Naive thymus-derived CD4-positive, alpha-beta T cell (primary cell): ENCODE results near the gene TMEM17. TPM values are rescaled to one million over a fixed set of nuclear protein-coding genes. Genes with fewer than 3 reads are reported as not detected.
A peak's percentile ranks its signal among the peaks of the same experiment; 100 is the strongest.

Experiments used
- ATAC-seq: fragments of 150-1000 bp; cut with Tn5 transposase; 2 replicates; pipeline ENCODE4 v1.10.0; 2021; ENCODE audit warnings: mild to moderate bottlenecking, moderate library complexity
- CTCF ChIA-PET: fragments of 350-600 bp; sonication (Branson Sonifier 250); formaldehyde crosslinking; loops from one replicate; lab custom pipeline; 2021; ENCODE audit warnings: antibody characterized with exemption; lab: Charles Lee
- POLR2A ChIA-PET: fragments of 350-600 bp; sonication (Branson Sonifier 250); formaldehyde crosslinking; loops from one replicate; lab custom pipeline; 2021; ENCODE audit warnings: antibody characterized with exemption, inconsistent platforms; lab: Charles Lee
- DNase-seq, 9 donors: peaks; one replicate each; pipeline versions ENCODE4 v3.0.0 to v3.0.0-alpha.2; 2020 to 2022; ENCODE audit warnings: mixed read lengths in 1 of 9
- H3K27ac ChIP-seq: one replicate; pipeline ENCODE4 v1.7.0; 2013; ENCODE audit warnings: mild to moderate bottlenecking, low read depth, low read length, moderate library complexity
- H3K27me3 ChIP-seq, 2 donors: one replicate each; pipeline ENCODE4 v1.7.0; 2013; ENCODE audit warnings: low read length in 2 of 2, mild to moderate bottlenecking in 2 of 2, moderate library complexity in 2 of 2; ENCODE audit not compliant: control insufficient read depth in 2 of 2, insufficient read depth in 2 of 2
- H3K36me3 ChIP-seq, 3 experiments: 1 replicate in 2 of 3; 2 replicates in 1 of 3; pipeline ENCODE4 v1.7.0; 2013; ENCODE audit warnings: low read length in 3 of 3, mild to moderate bottlenecking in 3 of 3, moderate library complexity in 1 of 3; ENCODE audit not compliant: insufficient read depth in 3 of 3, control insufficient read depth in 2 of 3
- H3K4me1 ChIP-seq, 2 donors: one replicate each; pipeline ENCODE4 v1.7.0; 2013; ENCODE audit warnings: low read length in 2 of 2, mild to moderate bottlenecking in 2 of 2, moderate library complexity in 1 of 2; ENCODE audit not compliant: control insufficient read depth in 2 of 2, insufficient read depth in 2 of 2
- H3K4me3 ChIP-seq: 2 replicates; pipeline ENCODE4 v1.7.0; 2013; ENCODE audit warnings: mild to moderate bottlenecking, low read length
- H3K9me3 ChIP-seq, 3 experiments: 1 replicate in 2 of 3; 2 replicates in 1 of 3; pipeline ENCODE4 v1.7.0; 2013; ENCODE audit warnings: low read length in 3 of 3; ENCODE audit not compliant: control insufficient read depth in 2 of 3
- H3K27ac Mint-ChIP-seq, 9 donors: one replicate each; pipeline ENCODE4 v1.8.0; 2020 to 2022; ENCODE audit warnings: mixed read lengths in 9 of 9, mild to moderate bottlenecking in 8 of 9, moderate library complexity in 5 of 9, inconsistent platforms in 2 of 9
- H3K27me3 Mint-ChIP-seq, 5 donors: one replicate each; pipeline ENCODE4 v1.8.0; 2021 to 2022; ENCODE audit warnings: mixed read lengths in 5 of 5, mild to moderate bottlenecking in 1 of 5
- H3K36me3 Mint-ChIP-seq, 5 donors: one replicate each; pipeline ENCODE4 v1.8.0; 2020 to 2022; ENCODE audit warnings: mixed read lengths in 5 of 5, mild to moderate bottlenecking in 3 of 5, inconsistent platforms in 1 of 5
- H3K4me1 Mint-ChIP-seq, 7 donors: one replicate each; pipeline ENCODE4 v1.8.0; 2020 to 2022; ENCODE audit warnings: mixed read lengths in 7 of 7, mild to moderate bottlenecking in 3 of 7, inconsistent platforms in 1 of 7
- H3K4me3 Mint-ChIP-seq, 10 donors: one replicate each; pipeline ENCODE4 v1.8.0; 2020 to 2022; ENCODE audit warnings: mild to moderate bottlenecking in 10 of 10, mixed read lengths in 10 of 10, moderate library complexity in 6 of 10, inconsistent platforms in 2 of 10
- H3K9me3 Mint-ChIP-seq, 11 donors: one replicate each; pipeline ENCODE4 v1.8.0; 2020 to 2022; ENCODE audit warnings: mixed read lengths in 11 of 11, mild to moderate bottlenecking in 4 of 11, inconsistent platforms in 1 of 11, moderate library complexity in 1 of 11
- intact Hi-C, 2 donors: fragments of 100-400 bp; cut with micrococcal nuclease; formaldehyde crosslinking; loops; one replicate each; pipeline ENCODE4 v1.15.1; 2023
- polyA plus RNA-seq, 2 donors: library from polyadenylated mRNA; unstranded; fragments of 300-500 nt; fragmentation: Illumina TruSeq; gene quantifications; one replicate each; pipeline ENCODE4 v1.2.3, GENCODE V29; 2021
- total RNA-seq, 6 experiments: library from RNA in 5 of 6; stranded (reverse) in 5 of 6; gene quantifications; 1 replicate in 5 of 6; 2 replicates in 1 of 6; pipeline ENCODE4 v1.2.3 and lab custom pipeline; 2021 to 2026

Gene TMEM17
- total and polyA plus RNA-seq, 7 experiments from 2014 or later: 0.15 TPM; not detected in 5

DNA sequence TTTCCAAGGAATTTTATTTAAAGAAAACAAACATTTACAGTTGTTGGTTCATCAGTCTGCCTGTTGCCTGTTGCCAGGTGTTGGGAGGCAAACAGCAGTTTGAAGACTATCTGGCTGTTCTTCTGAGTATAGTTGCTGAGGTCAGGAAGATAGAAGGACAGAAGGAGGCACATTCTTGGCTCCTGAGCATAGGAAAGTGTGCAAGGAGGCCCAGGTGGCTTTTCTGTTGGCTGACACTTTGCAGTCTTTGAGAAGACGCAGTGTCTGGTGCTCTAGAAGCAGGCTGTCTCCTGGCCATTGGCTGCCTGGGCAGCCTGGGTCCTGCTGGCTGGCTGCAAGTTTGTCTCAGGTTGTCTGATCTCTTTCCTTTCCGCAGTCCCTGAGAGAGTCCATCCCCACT, 36.4 kb downstream of the TMEM17 start:
- CTCF ChIA-PET: interaction anchor here (1.2 kb wide), 1 partner anchor 9 kb away, joined by 5 read pairs; no protein-coding TSS in a partner anchor
- H3K4me3 ChIP-seq: no peak overlapping the region
- ATAC-seq (no peak), DNase-seq (no peak)
- intact Hi-C loops: no loop called here
- H3K27me3 ChIP-seq: no peaks in the 10 kb centered on the region
- Mint-ChIP-seq H3K27ac (no peak overlapping the region), H3K36me3 (no peaks in the 10 kb centered on the region), H3K4me3 (no peak overlapping the region), H3K27me3 (peaks cover 0 to 10% (median 4%) of the 10 kb centered on the region in 5 donors), H3K9me3 (no peaks in the 10 kb centered on the region), H3K4me1 (peaks cover 0 to under 1% (median 0%) of the 10 kb centered on the region in 7 donors)
- no peaks in the 10 kb centered on the region for H3K36me3 ChIP-seq
- H3K27ac ChIP-seq: no peak overlapping the region
- no peaks in the 10 kb centered on the region for H3K9me3 ChIP-seq
- POLR2A ChIA-PET: no interaction called here
- H3K4me1 ChIP-seq: peaks cover 0 to 2% of the 10 kb centered on the region in 2 donors

DNA sequence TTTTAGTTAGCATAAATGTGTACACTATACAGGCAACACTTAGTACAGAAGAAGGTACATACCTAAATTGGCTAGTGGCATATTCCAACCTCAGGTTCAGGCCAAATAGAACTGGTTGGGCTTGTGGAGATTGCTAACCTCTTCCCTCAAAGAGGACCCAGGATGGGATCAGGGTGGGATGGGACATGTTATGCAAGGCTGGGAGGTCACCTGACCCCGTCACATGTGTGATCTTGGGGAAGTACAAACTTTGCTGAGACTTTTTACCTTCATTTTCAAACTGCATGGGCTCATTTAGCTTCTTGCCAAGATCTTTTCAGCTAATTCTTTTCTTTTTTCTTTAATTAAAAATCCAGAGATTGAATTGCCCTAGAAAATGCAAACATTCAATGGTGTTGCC, 36.9 kb downstream of the TMEM17 start:
- H3K9me3 Mint-ChIP-seq: no peaks in the 10 kb centered on the region
- H3K27ac Mint-ChIP-seq: no peak overlapping the region
- H3K9me3 ChIP-seq: no peaks in the 10 kb centered on the region
- no peak overlapping the region for H3K4me3 ChIP-seq
- H3K36me3 ChIP-seq: no peaks in the 10 kb centered on the region
- ATAC-seq (no peak), DNase-seq (no peak)
- H3K4me1 Mint-ChIP-seq: no peaks in the 10 kb centered on the region
- no peaks in the 10 kb centered on the region for H3K27me3 ChIP-seq
- intact Hi-C loops: no loop called here
- peaks cover 0 to 10% (median 4%) of the 10 kb centered on the region in 5 donors for H3K27me3 Mint-ChIP-seq
- H3K4me1 ChIP-seq: no peaks in the 10 kb centered on the region
- no peaks in the 10 kb centered on the region for H3K36me3 Mint-ChIP-seq
- H3K27ac ChIP-seq: no peak overlapping the region
- ChIA-PET CTCF (interaction anchor here (1.2 kb wide), 1 partner anchor 9 kb away, joined by 5 read pairs; no protein-coding TSS in a partner anchor), POLR2A (no interaction called here)
- H3K4me3 Mint-ChIP-seq: no peak overlapping the region

DNA sequence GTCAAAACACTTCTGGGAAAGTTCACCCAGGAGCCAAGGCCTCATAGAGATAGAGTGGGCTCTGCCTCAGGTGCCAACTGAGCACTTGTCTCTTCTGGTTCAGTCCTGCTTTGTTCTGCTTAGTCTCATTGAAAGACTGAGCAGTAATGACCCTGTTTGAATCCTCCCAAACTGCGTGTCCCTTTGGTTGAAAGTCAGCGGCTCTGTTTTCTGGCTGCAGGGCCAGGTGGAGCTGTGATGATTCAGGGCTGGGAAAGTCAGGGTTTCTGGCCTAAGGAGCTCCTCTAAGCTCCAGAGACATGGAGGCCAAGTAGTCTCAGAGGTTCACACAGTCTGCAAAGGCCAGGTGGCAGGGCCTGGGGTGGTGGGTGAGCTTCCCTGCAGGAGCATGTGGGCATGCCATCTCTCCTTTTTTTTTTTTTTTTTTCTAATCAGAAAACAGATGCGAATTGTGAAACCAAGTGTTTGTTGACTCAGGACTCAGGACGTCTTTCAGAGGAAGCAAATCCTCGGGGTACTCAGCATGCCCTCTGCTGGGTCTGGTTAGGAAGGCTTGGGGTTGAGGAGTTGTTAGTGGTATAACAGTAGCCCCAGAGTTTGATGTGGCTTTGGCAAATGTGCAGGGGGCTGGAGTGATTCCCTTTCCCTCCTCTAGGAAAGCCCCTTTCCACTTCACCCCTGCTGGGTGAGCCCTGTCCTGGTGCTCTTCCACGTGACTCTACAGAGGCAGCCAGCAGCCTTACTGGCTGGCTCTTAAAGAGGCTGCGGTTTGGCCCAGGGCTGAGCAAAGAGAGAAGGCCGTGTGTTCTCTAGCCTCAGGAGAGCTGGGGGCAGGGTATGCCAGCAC, 38.3 kb downstream of the TMEM17 start:
- ChIA-PET CTCF (no interaction called here), POLR2A (no interaction called here)
- H3K27ac Mint-ChIP-seq: no peak overlapping the region

DNA sequence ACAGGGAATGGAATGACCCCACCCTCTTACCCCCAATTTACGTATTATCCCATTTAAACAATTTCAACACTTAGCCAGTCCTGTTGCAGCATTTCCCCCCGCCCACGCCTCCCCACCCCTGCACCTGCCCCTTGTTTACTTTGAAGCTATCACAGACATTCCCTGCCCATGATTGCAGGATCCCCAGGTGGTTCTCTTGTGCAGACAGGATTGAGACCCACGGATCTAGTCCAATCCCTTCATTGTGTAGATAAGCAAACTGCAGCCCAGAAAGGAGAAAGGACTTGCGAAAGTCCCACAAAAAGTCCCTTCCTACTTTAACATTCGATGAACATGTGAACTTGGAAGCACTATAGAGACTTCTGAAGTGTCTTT, 38.9 kb downstream of the TMEM17 start:
- H3K4me1 Mint-ChIP-seq: no peaks in the 10 kb centered on the region
- DNase-seq (no peak), ATAC-seq (no peak)
- Histone ChIP-seq H3K9me3 (no peaks in the 10 kb centered on the region), H3K36me3 (no peaks in the 10 kb centered on the region), H3K27ac (no peak overlapping the region), H3K4me1 (no peaks in the 10 kb centered on the region), H3K4me3 (no peak overlapping the region), H3K27me3 (no peaks in the 10 kb centered on the region)
- ChIA-PET CTCF (no interaction called here), POLR2A (no interaction called here)
- intact Hi-C loops: no loop called here
- H3K9me3 Mint-ChIP-seq: no peaks in the 10 kb centered on the region
- H3K36me3 Mint-ChIP-seq: no peaks in the 10 kb centered on the region
- H3K4me3 Mint-ChIP-seq: no peak overlapping the region
- no peak overlapping the region for H3K27ac Mint-ChIP-seq
- H3K27me3 Mint-ChIP-seq: peaks cover 0 to 3% (median 0%) of the 10 kb centered on the region in 5 donors

More for the DNA sequence above, 38.3 kb downstream of the TMEM17 start:
- Mint-ChIP-seq H3K9me3 (no peaks in the 10 kb centered on the region), H3K4me1 (no peaks in the 10 kb centered on the region), H3K27me3 (peaks cover 0 to 5% (median 3%) of the 10 kb centered on the region in 5 donors), H3K36me3 (no peaks in the 10 kb centered on the region), H3K4me3 (no peak overlapping the region)
- Histone ChIP-seq H3K4me1 (no peaks in the 10 kb centered on the region), H3K27me3 (no peaks in the 10 kb centered on the region), H3K4me3 (no peak overlapping the region), H3K36me3 (no peaks in the 10 kb centered on the region), H3K9me3 (no peaks in the 10 kb centered on the region), H3K27ac (no peak overlapping the region)
- intact Hi-C loops: no loop called here
- no peak for ATAC-seq
- DNase-seq: no peak

DNA sequence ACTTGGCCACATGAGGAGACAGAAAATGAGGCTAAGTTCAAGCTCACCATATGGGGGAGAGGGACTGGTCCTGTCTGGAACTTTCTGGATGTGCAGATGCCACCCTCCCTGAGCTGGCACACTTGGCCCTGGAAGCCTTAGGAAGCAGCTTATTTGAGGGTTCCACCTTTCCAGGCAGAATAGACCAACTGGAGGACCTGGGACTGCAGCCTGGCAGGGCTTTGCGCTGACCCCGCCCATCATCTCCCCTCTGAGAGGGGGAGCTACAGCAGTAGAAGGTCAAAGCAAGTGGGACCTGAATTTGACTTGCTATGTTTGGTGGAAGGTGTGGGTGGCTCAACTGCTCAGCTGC, 39.5 kb downstream of the TMEM17 start:
- Histone ChIP-seq H3K27ac (no peak overlapping the region), H3K36me3 (no peaks in the 10 kb centered on the region), H3K9me3 (no peaks in the 10 kb centered on the region), H3K4me1 (no peaks in the 10 kb centered on the region), H3K4me3 (no peak overlapping the region), H3K27me3 (no peaks in the 10 kb centered on the region)
- intact Hi-C loops: no loop called here
- no peaks in the 10 kb centered on the region for H3K36me3 Mint-ChIP-seq
- ChIA-PET CTCF (no interaction called here), POLR2A (no interaction called here)
- ATAC-seq (no peak), DNase-seq (no peak)
- no peaks in the 10 kb centered on the region for H3K4me1 Mint-ChIP-seq
- no peaks in the 10 kb centered on the region for H3K9me3 Mint-ChIP-seq
- no peak overlapping the region for H3K4me3 Mint-ChIP-seq
- H3K27me3 Mint-ChIP-seq: peaks cover 0 to 2% (median 0%) of the 10 kb centered on the region in 5 donors
- no peak overlapping the region for H3K27ac Mint-ChIP-seq

DNA sequence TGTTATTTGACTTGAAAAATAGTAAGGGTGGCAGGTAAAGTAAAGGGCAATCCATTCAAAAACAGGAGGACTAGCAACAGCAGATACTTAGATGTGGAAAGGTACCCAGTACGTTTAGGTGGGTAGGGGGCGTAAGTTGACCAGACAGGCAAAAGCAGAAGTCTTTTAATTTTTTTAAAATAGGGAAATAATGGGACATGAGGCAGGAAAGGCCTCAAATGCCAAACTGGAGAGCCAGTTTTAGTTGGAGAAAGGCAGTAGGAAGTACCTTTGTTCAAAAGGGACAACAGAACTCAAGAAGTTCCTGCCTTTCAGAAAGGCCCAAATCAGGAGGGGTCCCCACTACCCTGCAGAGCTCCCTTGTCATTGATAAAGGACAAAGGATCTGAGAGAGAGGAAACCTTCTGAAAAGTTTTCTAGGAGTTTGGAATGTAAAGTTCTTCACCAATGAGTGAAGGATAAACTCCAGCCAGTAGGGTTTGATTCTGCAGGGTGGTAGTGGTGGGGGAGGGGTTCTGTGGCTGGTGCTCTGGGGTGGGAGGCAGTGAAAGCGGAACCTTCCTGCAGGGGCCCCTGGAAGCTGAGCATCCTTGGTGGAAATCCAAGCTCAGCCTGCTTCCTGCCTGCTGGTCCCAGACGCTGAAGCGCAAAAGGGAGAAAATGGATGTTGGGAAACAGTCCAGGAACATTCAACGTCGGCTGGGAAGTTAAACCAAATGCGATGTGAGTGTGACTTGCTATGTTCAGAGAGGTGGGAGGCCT, 40.1 kb downstream of the TMEM17 start:
- Histone ChIP-seq H3K4me3 (no peak overlapping the region), H3K27ac (no peak overlapping the region), H3K4me1 (no peaks in the 10 kb centered on the region), H3K36me3 (no peaks in the 10 kb centered on the region), H3K27me3 (no peaks in the 10 kb centered on the region), H3K9me3 (no peaks in the 10 kb centered on the region)
- Mint-ChIP-seq H3K27me3 (no peaks in the 10 kb centered on the region), H3K4me1 (no peaks in the 10 kb centered on the region), H3K36me3 (no peaks in the 10 kb centered on the region), H3K9me3 (no peaks in the 10 kb centered on the region), H3K27ac (peak overlapping the region in 1 of 9 donors; percentile 32), H3K4me3 (no peak overlapping the region)
- no peak for DNase-seq
- ATAC-seq: no peak
- ChIA-PET POLR2A (no interaction called here), CTCF (no interaction called here)
- intact Hi-C loops: no loop called here
